HG02973 (cell line): ENCODE measurements around the gene MTCL1.

Experiments
- ATAC-seq: cut with Tn5 transposase; IDR thresholded peaks from one replicate; pipeline ENCODE4 v1.9.1; 2021; ENCODE audit warnings: moderate library complexity; ENCODE audit not compliant: unreplicated experiment

MTCL1 gene

GRCh38 chr18:8854962-8855361 is 149.6 kb downstream of the MTCL1 start:
- ATAC-seq, result no peak

DNA sequence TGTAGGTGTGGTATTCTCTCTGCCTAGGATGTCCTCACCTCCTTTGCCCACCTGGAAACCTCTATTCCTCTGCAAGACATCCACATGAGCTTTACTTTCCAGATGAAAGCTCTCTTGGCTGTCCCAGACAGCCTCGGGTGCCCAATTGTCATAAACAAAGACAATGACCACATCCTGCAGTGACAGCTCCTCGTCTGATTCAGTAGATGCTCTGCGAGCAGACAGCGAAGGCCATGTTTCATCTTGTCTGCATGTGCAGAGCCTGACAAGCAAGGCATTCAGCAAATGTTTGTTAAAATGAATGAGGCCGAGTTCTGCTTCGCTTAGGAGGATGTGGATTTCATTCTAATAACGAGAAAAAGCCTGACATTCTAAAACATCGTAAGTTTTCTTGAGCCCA is 150.9 kb downstream of the MTCL1 start:
- ATAC-seq, result no peak

DNA sequence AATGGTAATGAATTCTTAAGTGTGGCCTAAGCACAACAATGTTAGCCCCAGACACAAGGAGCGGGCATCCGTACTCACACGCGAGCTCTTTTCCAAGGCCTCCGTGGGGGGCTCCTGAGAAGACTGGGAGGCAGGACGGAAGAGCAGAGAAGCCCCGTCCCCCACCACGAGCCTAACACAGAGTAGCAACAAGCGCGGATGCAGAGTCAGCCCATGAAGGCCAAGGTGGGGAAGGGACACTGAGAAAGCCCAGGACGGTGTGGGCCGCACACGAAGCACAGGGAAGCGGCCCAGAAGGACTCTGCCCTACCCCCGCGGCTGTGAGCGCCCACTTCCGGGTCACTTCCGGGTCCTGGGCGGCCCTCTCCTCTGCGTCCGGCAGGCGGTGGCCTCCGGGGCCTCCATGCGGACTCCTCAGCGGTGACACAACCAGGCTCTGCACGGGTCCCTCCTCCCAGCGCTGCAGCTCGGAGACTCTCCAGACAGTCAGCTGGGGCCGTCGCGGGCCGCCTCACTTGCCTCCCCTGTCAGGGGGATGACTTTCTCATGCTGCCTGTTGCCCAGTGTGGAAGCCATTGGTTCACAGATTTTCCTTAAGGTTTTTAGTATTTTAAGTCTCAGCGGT is 151.5 kb downstream of the MTCL1 start:
- no peak for ATAC-seq

DNA sequence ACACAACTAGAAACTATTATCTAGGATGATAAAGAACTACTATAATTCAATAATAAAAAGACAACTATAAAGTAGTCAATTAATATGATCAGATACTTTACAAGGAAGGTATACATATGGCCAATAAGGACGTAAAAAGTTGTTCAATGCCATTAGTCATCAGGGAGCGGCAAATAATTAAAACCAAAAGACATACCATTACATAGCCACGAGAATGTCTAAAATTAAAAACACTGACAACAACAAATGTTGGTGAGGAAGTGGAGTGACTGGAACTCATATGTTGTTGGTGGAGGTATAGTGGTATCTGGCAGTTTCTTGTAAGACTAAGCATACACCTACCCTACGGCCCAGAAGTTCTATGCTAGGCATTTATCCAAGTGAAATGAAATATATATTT is 152.4 kb downstream of the MTCL1 start:
- ATAC-seq, result no peak

DNA sequence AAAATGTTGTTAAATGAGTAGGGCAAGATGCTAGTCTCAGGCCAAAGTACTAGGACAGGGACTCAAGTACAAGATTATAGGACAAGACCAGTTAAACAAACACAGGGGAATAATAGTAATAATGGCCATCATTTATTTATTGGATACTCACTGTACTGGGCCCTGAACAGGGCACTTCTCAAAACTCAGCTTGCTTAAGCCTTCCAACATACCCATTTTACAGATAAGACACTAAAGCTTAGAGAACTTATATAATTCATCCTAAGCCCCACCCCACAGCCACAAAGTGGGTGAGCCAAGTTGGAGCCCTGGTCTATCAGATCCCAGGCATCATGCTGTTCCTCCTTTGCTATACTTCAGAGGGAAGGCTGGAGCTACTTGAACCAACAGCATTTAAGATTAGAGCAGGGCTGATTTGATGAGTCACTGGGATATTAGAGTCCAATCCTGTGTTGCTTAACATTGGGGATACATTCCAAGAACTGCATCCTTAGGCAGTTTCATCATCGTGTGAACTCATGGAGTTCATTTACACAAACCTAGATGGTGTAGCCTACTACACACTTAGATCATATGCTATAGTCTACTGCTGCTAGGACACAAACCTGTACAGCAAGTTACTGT is 153.6 kb downstream of the MTCL1 start:
- no peak for ATAC-seq

- no peak for ATAC-seq
Measured at GRCh38 chr18:8860845-8861642, 155.7 kb downstream of the MTCL1 start.

DNA sequence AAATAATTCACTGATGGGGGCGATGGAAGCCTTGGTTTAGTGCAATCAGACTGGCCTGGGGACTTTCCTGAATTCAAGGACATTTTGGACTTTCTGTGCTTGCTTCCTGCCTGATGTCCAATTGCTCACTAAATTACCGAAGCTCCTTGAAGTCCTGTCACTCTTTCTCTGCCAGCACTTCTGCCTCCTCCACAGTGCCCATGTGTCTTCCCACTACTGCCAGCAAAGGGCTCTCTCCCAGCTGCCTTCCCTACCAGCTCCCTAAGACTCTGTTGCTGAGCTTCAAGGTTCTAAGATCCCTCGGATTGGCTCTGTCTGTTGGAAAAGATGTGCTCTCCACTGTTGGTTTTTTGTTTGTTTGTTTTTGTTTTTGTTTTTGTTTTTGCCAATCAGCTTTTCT is 158.1 kb downstream of the MTCL1 start:
- ATAC-seq, result no peak

GRCh38 chr18:8865934-8866333 is 160.6 kb downstream of the MTCL1 start:
- no peak for ATAC-seq

DNA sequence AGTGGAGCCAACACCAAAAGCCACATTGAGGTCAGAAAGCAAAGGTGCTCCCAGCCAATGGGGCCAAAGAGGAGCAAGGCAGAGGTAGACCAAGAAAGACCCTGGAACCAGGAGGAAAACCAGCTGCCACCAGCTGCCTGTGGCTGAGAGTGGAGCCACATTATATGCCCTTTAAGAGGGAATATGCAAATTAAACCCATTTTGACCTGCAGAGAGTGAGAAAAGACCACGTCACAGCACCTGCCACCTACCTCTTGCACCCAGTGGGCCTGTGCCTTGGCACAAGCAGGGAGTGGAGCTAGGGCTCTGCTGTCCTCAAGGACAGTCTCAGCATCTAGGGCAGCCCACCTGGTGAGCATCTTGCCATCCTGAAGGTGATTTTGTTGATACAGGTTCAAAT is 161.3 kb downstream of the MTCL1 start:
- no peak for ATAC-seq

GRCh38 chr18:8868276-8868675 is 162.9 kb downstream of the MTCL1 start:
- ATAC-seq, result no peak

DNA sequence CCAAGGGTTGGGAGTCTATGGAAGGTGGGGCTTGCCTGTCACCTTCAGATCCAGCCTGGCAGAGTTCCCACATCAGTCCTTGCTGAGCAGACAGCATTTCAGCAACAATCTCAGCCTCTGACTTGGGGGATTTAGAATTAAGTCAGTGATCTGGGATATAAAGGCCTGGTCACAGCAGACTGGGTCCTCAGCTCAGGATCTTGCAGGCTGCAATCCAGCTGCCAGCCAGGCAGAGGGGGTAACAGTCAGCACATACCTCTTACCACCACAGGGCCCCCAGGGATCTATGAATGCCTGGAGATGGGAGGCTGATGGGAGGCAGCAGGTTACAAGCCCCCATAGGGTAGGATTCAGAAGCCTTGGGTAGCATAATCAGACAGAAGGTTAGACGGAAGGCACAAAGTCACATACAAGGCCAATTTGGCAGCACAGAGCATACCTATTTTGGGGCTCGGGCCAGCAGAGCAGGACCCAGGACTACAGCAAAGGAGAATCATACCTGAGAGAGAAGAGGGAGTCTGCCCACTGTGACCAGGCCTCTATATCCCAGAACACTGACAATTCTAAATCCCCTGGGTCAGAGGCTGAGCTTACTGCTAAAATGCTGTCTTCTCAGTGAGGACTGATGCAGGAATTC is 163.5 kb downstream of the MTCL1 start:
- no peak for ATAC-seq

- no peak for ATAC-seq
Measured at GRCh38 chr18:8869696-8870095, 164.3 kb downstream of the MTCL1 start.

DNA sequence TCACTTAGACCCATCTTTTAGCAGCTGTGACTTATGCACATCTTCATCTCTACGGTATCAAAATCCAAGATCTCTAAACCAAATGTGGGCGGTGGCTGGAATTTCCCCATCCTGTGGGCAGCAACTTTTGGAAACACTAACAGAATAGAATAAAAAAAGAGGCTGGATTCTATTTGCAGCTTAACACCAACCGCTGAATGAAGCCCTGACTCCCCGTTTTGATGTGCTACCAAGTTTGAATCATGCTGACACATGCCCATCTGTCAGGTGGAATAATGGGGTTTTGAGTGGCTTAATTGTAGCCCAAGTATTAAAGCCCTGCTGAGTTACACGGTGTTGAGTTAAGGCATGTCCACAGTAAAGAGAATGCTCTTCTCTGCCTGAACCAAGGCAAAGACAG is 165.2 kb downstream of the MTCL1 start:
- ATAC-seq, result no peak

- ATAC-seq, result no peak
Measured at GRCh38 chr18:8871489-8871888, 166.1 kb downstream of the MTCL1 start.

- ATAC-seq, result no peak
Measured at GRCh38 chr18:8874872-8875271, 169.5 kb downstream of the MTCL1 start.

DNA sequence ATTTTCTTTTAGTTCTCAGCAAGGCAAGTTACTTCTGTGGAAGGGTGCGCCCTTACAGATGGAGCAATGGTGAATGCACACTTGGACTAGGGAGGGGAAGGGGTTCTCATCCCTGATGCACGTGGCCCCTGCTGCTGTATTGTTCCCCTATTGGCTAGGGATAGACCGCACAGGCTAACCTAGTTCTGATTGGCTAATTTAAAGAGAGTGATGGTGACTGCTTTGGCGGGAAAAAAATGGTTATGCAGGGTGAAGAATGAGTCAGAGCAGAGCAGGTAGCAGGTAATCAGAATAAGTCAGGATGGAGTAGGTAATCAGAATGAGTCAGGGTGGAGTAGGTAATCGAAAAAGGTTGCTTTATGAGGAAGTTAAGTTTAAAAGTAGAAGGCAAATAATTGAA is 171.5 kb downstream of the MTCL1 start:
- ATAC-seq, result no peak

DNA sequence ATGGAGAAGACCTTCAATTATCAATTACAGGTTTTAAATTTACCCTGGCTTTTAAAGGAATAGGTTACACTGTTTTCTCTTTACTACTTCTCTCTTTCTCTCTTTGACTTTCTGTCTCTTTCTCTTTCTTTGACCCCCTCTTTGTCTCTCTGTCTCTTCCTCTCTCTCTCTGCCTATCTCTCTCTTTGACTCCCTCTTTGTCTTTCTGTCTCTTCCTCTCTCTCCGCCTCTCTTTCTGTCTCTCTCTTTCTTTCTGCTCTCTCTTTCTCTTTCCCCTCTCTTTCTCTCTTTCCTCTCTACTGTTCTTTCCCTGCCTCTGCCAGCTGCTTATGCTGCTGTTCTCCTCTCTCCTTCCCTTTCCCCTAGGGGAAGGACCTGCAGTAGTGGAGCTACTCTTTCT is 175.7 kb downstream of the MTCL1 start:
- ATAC-seq, result no peak
